SK-N-MC (cell line): ENCODE results near the gene PKD2L2.

Experiments used
- EZH2 ChIP-seq: fragments of 200-600 bp; sonication (generic); IDR thresholded peaks from one replicate; pipeline ENCODE4 v1.6.1; 2017; ENCODE audit warnings: antibody characterized with exemption
- FOXP2 ChIP-seq: optimal IDR thresholded peaks from 2 replicates; pipeline ENCODE3; 2011; ENCODE audit warnings: mild to moderate bottlenecking, moderate library complexity; ENCODE audit not compliant: insufficient read depth; ENCODE audit errors: extremely low read length, control extremely low read depth
- POLR2AphosphoS5 ChIP-seq: IDR thresholded peaks from 2 replicates; pipeline ENCODE4 v1.6.1; 2012; ENCODE audit warnings: mild to moderate bottlenecking, low read depth, low read length, borderline replicate concordance

- TF ChIP-seq POLR2AphosphoS5 (no peak), EZH2 (no peak), FOXP2 (no peak)
Observed at GRCh38 chr5:137876101-137876500, 13.2 kb upstream of the PKD2L2 start.
